Measurements from ENCODE around the gene PDRG1. TPM values are rescaled to one million over a fixed set of nuclear protein-coding genes. Genes with fewer than 3 reads are reported as not detected.
A peak's percentile ranks its signal among the peaks of the same experiment; 100 is the strongest.

The PDRG1 gene

GRCh38 chr20:31897541-31897940 lies 54.3 kb downstream of the PDRG1 start:
- no peak overlapping the region for H3K27ac ChIP-seq (ENCODE audit: low read length, poor library complexity, severe bottlenecking)
- H4K8ac ChIP-seq (ENCODE audit: low read length), result no peak overlapping the region
- H4K91ac ChIP-seq (ENCODE audit: low read length), result no peak overlapping the region
- WGBS, result 82% methylated on average over 9 of the region's 9 CpGs
- no peak overlapping the region for H3K23ac ChIP-seq (ENCODE audit: low read length in 2 of 2)
- H2BK12ac ChIP-seq (ENCODE audit: low read length in 2 of 2), result no peak overlapping the region
- no peak overlapping the region for H2BK120ac ChIP-seq (ENCODE audit: low read depth, low read length)
- no peak overlapping the region for H2BK15ac ChIP-seq (ENCODE audit: low read depth, poor library complexity, severe bottlenecking)
- H3K18ac ChIP-seq (ENCODE audit: low read depth in 1 of 2, low read length in 2 of 2), result no peak overlapping the region
- H3K4me3 ChIP-seq (ENCODE audit: insufficient read depth in 1 of 2, low read depth in 1 of 2, low read length in 2 of 2), result no peak overlapping the region
- no peak overlapping the region for H2AK5ac ChIP-seq (ENCODE audit: low read length, severe bottlenecking)
- no peak overlapping the region for H2BK5ac ChIP-seq (ENCODE audit: low read depth, low read length, poor library complexity, severe bottlenecking)
- no peak overlapping the region for H3K9ac ChIP-seq (ENCODE audit: low read length)
- H3K14ac ChIP-seq (ENCODE audit: low read length in 2 of 2), result no peak overlapping the region
- peaks cover 19 to 35% of the 10 kb centered on the region in 2 experiments for H3K27me3 ChIP-seq (ENCODE audit: control insufficient read depth in 1 of 2, insufficient read depth in 1 of 2, low read length in 2 of 2)
- H3K4ac ChIP-seq (ENCODE audit: low read depth in 1 of 2, low read length in 2 of 2), result no peak overlapping the region
- no peak for DNase-seq
- H3K4me1 ChIP-seq (ENCODE audit: control insufficient read depth, insufficient read depth, low read depth, low read length), result no peaks in the 10 kb centered on the region
- H3K36me3 ChIP-seq (ENCODE audit: control insufficient read depth in 1 of 2, insufficient read depth in 2 of 2, low read depth in 1 of 2, low read length in 2 of 2), result no peaks in the 10 kb centered on the region
- H3K4me2 ChIP-seq (ENCODE audit: low read length, poor library complexity, severe bottlenecking), result no peak overlapping the region
- no peaks in the 10 kb centered on the region for H3K9me3 ChIP-seq (ENCODE audit: control insufficient read depth, low read length)
- H3K79me1 ChIP-seq (replicated peaks; ENCODE audit: low read length, poor library complexity, severe bottlenecking), result no peaks in the 10 kb centered on the region
- no peak overlapping the region for H2AFZ ChIP-seq (ENCODE audit: low read depth, low read length)

- Histone ChIP-seq H2BK120ac (ENCODE audit: low read depth, low read length) (no peak overlapping the region), H3K14ac (ENCODE audit: low read length in 2 of 2) (no peak overlapping the region), H3K4me2 (ENCODE audit: low read length, poor library complexity, severe bottlenecking) (no peak overlapping the region), H3K9me3 (ENCODE audit: control insufficient read depth, low read length) (no peaks in the 10 kb centered on the region), H3K79me1 (replicated peaks; ENCODE audit: low read length, poor library complexity, severe bottlenecking) (no peaks in the 10 kb centered on the region), H3K9ac (ENCODE audit: low read length) (no peak overlapping the region), H3K4ac (ENCODE audit: low read depth in 1 of 2, low read length in 2 of 2) (no peak overlapping the region), H2BK12ac (ENCODE audit: low read length in 2 of 2) (no peak overlapping the region), H3K27ac (ENCODE audit: low read length, poor library complexity, severe bottlenecking) (no peak overlapping the region), H2BK15ac (ENCODE audit: low read depth, poor library complexity, severe bottlenecking) (no peak overlapping the region), H2AK5ac (ENCODE audit: low read length, severe bottlenecking) (no peak overlapping the region), H3K27me3 (ENCODE audit: control insufficient read depth in 1 of 2, insufficient read depth in 1 of 2, low read length in 2 of 2) (peaks cover 14 to 30% of the 10 kb centered on the region in 2 experiments), H3K36me3 (ENCODE audit: control insufficient read depth in 1 of 2, insufficient read depth in 2 of 2, low read depth in 1 of 2, low read length in 2 of 2) (no peaks in the 10 kb centered on the region), H4K8ac (ENCODE audit: low read length) (no peak overlapping the region), H2BK5ac (ENCODE audit: low read depth, low read length, poor library complexity, severe bottlenecking) (no peak overlapping the region), H3K4me3 (ENCODE audit: insufficient read depth in 1 of 2, low read depth in 1 of 2, low read length in 2 of 2) (no peak overlapping the region), H4K91ac (ENCODE audit: low read length) (no peak overlapping the region), H2AFZ (ENCODE audit: low read depth, low read length) (no peak overlapping the region), H3K4me1 (ENCODE audit: control insufficient read depth, insufficient read depth, low read depth, low read length) (no peaks in the 10 kb centered on the region), H3K18ac (ENCODE audit: low read depth in 1 of 2, low read length in 2 of 2) (no peak overlapping the region), H3K23ac (ENCODE audit: low read length in 2 of 2) (no peak overlapping the region)
- 92% methylated on average over 8 of the region's 9 CpGs for WGBS
- no peak for DNase-seq
Measured at GRCh38 chr20:31896049-31896448, 55.8 kb downstream of the PDRG1 start.

- H3K36me3 ChIP-seq (ENCODE audit: control insufficient read depth in 1 of 2, insufficient read depth in 2 of 2, low read depth in 1 of 2, low read length in 2 of 2), result no peaks in the 10 kb centered on the region
- H2BK15ac ChIP-seq (ENCODE audit: low read depth, poor library complexity, severe bottlenecking), result no peak overlapping the region
- H3K9me3 ChIP-seq (ENCODE audit: control insufficient read depth, low read length), result no peaks in the 10 kb centered on the region
- H3K4ac ChIP-seq (ENCODE audit: low read depth in 1 of 2, low read length in 2 of 2), result no peak overlapping the region
- no peak overlapping the region for H3K18ac ChIP-seq (ENCODE audit: low read depth in 1 of 2, low read length in 2 of 2)
- H3K14ac ChIP-seq (ENCODE audit: low read length in 2 of 2), result no peak overlapping the region
- H3K27ac ChIP-seq (ENCODE audit: low read length, poor library complexity, severe bottlenecking), result no peak overlapping the region
- 66% methylated on average over 8 of the region's 8 CpGs for WGBS
- DNase-seq, result peak; percentile 71
- H2AFZ ChIP-seq (ENCODE audit: low read depth, low read length), result no peak overlapping the region
- no peak overlapping the region for H2BK5ac ChIP-seq (ENCODE audit: low read depth, low read length, poor library complexity, severe bottlenecking)
- H3K4me1 ChIP-seq (ENCODE audit: control insufficient read depth, insufficient read depth, low read depth, low read length), result no peaks in the 10 kb centered on the region
- H4K8ac ChIP-seq (ENCODE audit: low read length), result no peak overlapping the region
- H3K23ac ChIP-seq (ENCODE audit: low read length in 2 of 2), result no peak overlapping the region
- H2AK5ac ChIP-seq (ENCODE audit: low read length, severe bottlenecking), result no peak overlapping the region
- H4K91ac ChIP-seq (ENCODE audit: low read length), result no peak overlapping the region
- H3K9ac ChIP-seq (ENCODE audit: low read length), result peak overlapping the region; percentile 59
- no peak overlapping the region for H2BK120ac ChIP-seq (ENCODE audit: low read depth, low read length)
- H3K79me1 ChIP-seq (replicated peaks; ENCODE audit: low read length, poor library complexity, severe bottlenecking), result no peaks in the 10 kb centered on the region
- no peak overlapping the region for H2BK12ac ChIP-seq (ENCODE audit: low read length in 2 of 2)
- no peak overlapping the region for H3K4me3 ChIP-seq (ENCODE audit: insufficient read depth in 1 of 2, low read depth in 1 of 2, low read length in 2 of 2)
- H3K27me3 ChIP-seq (ENCODE audit: control insufficient read depth in 1 of 2, insufficient read depth in 1 of 2, low read length in 2 of 2), result peaks cover 14 to 26% of the 10 kb centered on the region in 2 experiments
- no peak overlapping the region for H3K4me2 ChIP-seq (ENCODE audit: low read length, poor library complexity, severe bottlenecking)
Measured at GRCh38 chr20:31894980-31895675, 56.7 kb downstream of the PDRG1 start.

Small RNAs within 50 kb of the gene (small RNA-seq; reads per million reads assigned to genes)
- gene RNU1-94P (ENCODE audit: low read depth), result not detected

All from mesenchymal stem cell (in vitro differentiated cells and primary cell).